NCI-H2196 treated with DMSO at 0.1 percent for 48 hours (cell line): Measurements from ENCODE around the gene UCK2.
"Not testable (repeated sequence)": the region's sequence is repeated elsewhere in the genome, so short reads cannot be mapped to it uniquely, and the experiment has no call there.

Experiments used
- DNase-seq: peaks from one replicate; lab custom pipeline; 2025; ENCODE audit not compliant: unreplicated experiment; lab: John Stamatoyannopoulos, UW

The UCK2 gene

GRCh38 chr1:165827268-165828102 lies at the start of gene UCK2:
Gene UCK2 (plus strand): TSS chr1:165827614. CDS start chr1:165827834, 220 bp downstream.
- peak; percentile 77 for DNase-seq

GRCh38 chr1:165778197-165778596 lies 49.2 kb upstream of the UCK2 start:
- DNase-seq = not testable (repeated sequence)

GRCh38 chr1:165783519-165783918 lies 43.9 kb upstream of the UCK2 start:
- DNase-seq = not testable (repeated sequence)

GRCh38 chr1:165787741-165788140 lies 39.7 kb upstream of the UCK2 start:
- no peak for DNase-seq

- DNase-seq = no peak
Observed at GRCh38 chr1:165793951-165794350, 33.5 kb upstream of the UCK2 start.

- no peak for DNase-seq
Observed at GRCh38 chr1:165795894-165796293, 31.5 kb upstream of the UCK2 start.

- no peak for DNase-seq
Observed at GRCh38 chr1:165799387-165799786, 28.0 kb upstream of the UCK2 start.

GRCh38 chr1:165804513-165804912 lies 22.9 kb upstream of the UCK2 start:
- DNase-seq = not testable (repeated sequence)

- no peak for DNase-seq
Observed at GRCh38 chr1:165807613-165808012, 19.8 kb upstream of the UCK2 start.

GRCh38 chr1:165815725-165816124 lies 11.7 kb upstream of the UCK2 start:
- DNase-seq = no peak

- no peak for DNase-seq
Observed at GRCh38 chr1:165816157-165816556, 11.3 kb upstream of the UCK2 start.

GRCh38 chr1:165816826-165817497 lies 10.5 kb upstream of the UCK2 start:
- DNase-seq = no peak

GRCh38 chr1:165823552-165824268 lies 3.7 kb upstream of the UCK2 start:
- DNase-seq = no peak

GRCh38 chr1:165824269-165824643 lies 3.2 kb upstream of the UCK2 start:
- DNase-seq = no peak

GRCh38 chr1:165826565-165827267 lies 698 bp upstream of the UCK2 start:
- no peak for DNase-seq

- DNase-seq = no peak
Observed at GRCh38 chr1:165828103-165828668, 772 bp downstream of the UCK2 start.

GRCh38 chr1:165828669-165829329 lies 1.4 kb downstream of the UCK2 start:
- peak; percentile 80 for DNase-seq

GRCh38 chr1:165829888-165830287 lies 2.5 kb downstream of the UCK2 start:
- no peak for DNase-seq

GRCh38 chr1:165831146-165831545 lies 3.7 kb downstream of the UCK2 start:
- DNase-seq = no peak

GRCh38 chr1:165832902-165833301 lies 5.5 kb downstream of the UCK2 start:
- DNase-seq = no peak
